ENCODE data around the gene THUMPD1. TPM values are rescaled to one million over a fixed set of nuclear protein-coding genes. Genes with fewer than 3 reads are reported as not detected.
"Not testable (repeated sequence)": the region's sequence is repeated elsewhere in the genome, so short reads cannot be mapped to it uniquely, and the experiment has no call there.

THUMPD1 gene
- total RNA-seq, 2 experiments from 2014 or later = 39.2 to 43.8 TPM

GRCh38 chr16:20764448-20764847, 22.8 kb upstream of the THUMPD1 start:
- not testable (repeated sequence) for H3K9me3 Mint-ChIP-seq (ENCODE audit: insufficient read depth); ATAC-seq; H3K27me3 Mint-ChIP-seq (ENCODE audit: low read depth); H3K4me3 Mint-ChIP-seq; DNase-seq; H3K27ac Mint-ChIP-seq
- Mint-ChIP-seq H3K4me1 (ENCODE audit: low read depth) (peaks cover 23% of the 10 kb centered on the region), H3K36me3 (ENCODE audit: low read depth) (peaks cover 14% of the 10 kb centered on the region)
- POLR2A ChIA-PET = interaction anchor here (0.6 to 3.0 kb wide), 3 partner anchors 23 to 42 kb away, joined by 4 to 19 read pairs (median 11); partner anchors contain the start of genes ERI2, REXO5 and THUMPD1
- CTCF ChIA-PET = interaction anchor here (2.8 to 4.4 kb wide), 2 partner anchors 11 to 24 kb away, joined by 10 to 35 read pairs; no protein-coding TSS in a partner anchor

GRCh38 chr16:20763461-20764232, 22.0 kb upstream of the THUMPD1 start, which contains the start of gene ACSM3:
Gene ACSM3 (plus strand): TSS chr16:20764014. CDS start chr16:20770035, 6,021 bp downstream.
- ATAC-seq = peak; percentile 100
- H3K4me1 Mint-ChIP-seq (ENCODE audit: low read depth) = peaks cover 23% of the 10 kb centered on the region
- ChIA-PET POLR2A (interaction anchor here (2.5 to 3.0 kb wide), 2 partner anchors 23 to 43 kb away, joined by 11 to 19 read pairs; partner anchors contain the start of genes ERI2, REXO5 and THUMPD1), CTCF (interaction anchor here (2.8 to 4.4 kb wide), 2 partner anchors 12 to 23 kb away, joined by 10 to 35 read pairs; no protein-coding TSS in a partner anchor)
- H3K27me3 Mint-ChIP-seq (ENCODE audit: low read depth) = no peaks in the 10 kb centered on the region
- no peaks in the 10 kb centered on the region for H3K9me3 Mint-ChIP-seq (ENCODE audit: insufficient read depth)
- peak; percentile 82 for DNase-seq
- H3K4me3 Mint-ChIP-seq = peak within 1 kb of the TSS; percentile 80
- peak within 1 kb of the TSS; percentile 88 for H3K27ac Mint-ChIP-seq
- H3K36me3 Mint-ChIP-seq (ENCODE audit: low read depth) = peaks cover 14% of the 10 kb centered on the region

GRCh38 chr16:20762404-20763123, 20.9 kb upstream of the THUMPD1 start:
- CTCF ChIA-PET = interaction anchor here (4.4 kb wide), 1 partner anchor 13 kb away, joined by 35 read pairs; no protein-coding TSS in a partner anchor
- POLR2A ChIA-PET = interaction anchor here (3.0 kb wide), 1 partner anchor 22 kb away, joined by 19 read pairs; the partner anchor contains the start of gene THUMPD1
- H3K36me3 Mint-ChIP-seq (ENCODE audit: low read depth) = peaks cover 14% of the 10 kb centered on the region
- no peaks in the 10 kb centered on the region for H3K27me3 Mint-ChIP-seq (ENCODE audit: low read depth)
- H3K9me3 Mint-ChIP-seq (ENCODE audit: insufficient read depth) = no peaks in the 10 kb centered on the region
- peaks cover 23% of the 10 kb centered on the region for H3K4me1 Mint-ChIP-seq (ENCODE audit: low read depth)
- no peak for ATAC-seq
- DNase-seq = no peak
- peak overlapping the region; percentile 88 for H3K27ac Mint-ChIP-seq
- peak overlapping the region; percentile 80 for H3K4me3 Mint-ChIP-seq

GRCh38 chr16:20761175-20761574, 19.6 kb upstream of the THUMPD1 start:
- Mint-ChIP-seq H3K36me3 (ENCODE audit: low read depth) (peaks cover 14% of the 10 kb centered on the region), H3K9me3 (ENCODE audit: insufficient read depth) (no peaks in the 10 kb centered on the region), H3K27ac (peak overlapping the region; percentile 11), H3K4me1 (ENCODE audit: low read depth) (peaks cover 23% of the 10 kb centered on the region), H3K4me3 (no peak overlapping the region), H3K27me3 (ENCODE audit: low read depth) (no peaks in the 10 kb centered on the region)
- CTCF ChIA-PET = no interaction called here
- no peak for DNase-seq
- ATAC-seq = no peak
- POLR2A ChIA-PET = no interaction called here

GRCh38 chr16:20760346-20760745, 18.7 kb upstream of the THUMPD1 start:
- DNase-seq = no peak
- H3K4me3 Mint-ChIP-seq = no peak overlapping the region
- CTCF ChIA-PET = no interaction called here
- no peaks in the 10 kb centered on the region for H3K27me3 Mint-ChIP-seq (ENCODE audit: low read depth)
- no peaks in the 10 kb centered on the region for H3K9me3 Mint-ChIP-seq (ENCODE audit: insufficient read depth)
- no peak overlapping the region for H3K27ac Mint-ChIP-seq
- H3K4me1 Mint-ChIP-seq (ENCODE audit: low read depth) = peaks cover 23% of the 10 kb centered on the region
- POLR2A ChIA-PET = no interaction called here
- ATAC-seq = no peak
- peaks cover 14% of the 10 kb centered on the region for H3K36me3 Mint-ChIP-seq (ENCODE audit: low read depth)

- ATAC-seq; H3K27ac Mint-ChIP-seq; H3K9me3 Mint-ChIP-seq (ENCODE audit: insufficient read depth); H3K4me1 Mint-ChIP-seq (ENCODE audit: low read depth); H3K27me3 Mint-ChIP-seq (ENCODE audit: low read depth); DNase-seq; CTCF ChIA-PET; H3K36me3 Mint-ChIP-seq (ENCODE audit: low read depth); POLR2A ChIA-PET; H3K4me3 Mint-ChIP-seq: not testable (repeated sequence)
Measured at GRCh38 chr16:20755799-20756198, 14.2 kb upstream of the THUMPD1 start.

- peaks cover 10% of the 10 kb centered on the region for H3K27me3 Mint-ChIP-seq (ENCODE audit: low read depth)
- ChIA-PET CTCF (no interaction called here), POLR2A (no interaction called here)
- H3K27ac Mint-ChIP-seq = no peak overlapping the region
- no peaks in the 10 kb centered on the region for H3K4me1 Mint-ChIP-seq (ENCODE audit: low read depth)
- H3K9me3 Mint-ChIP-seq (ENCODE audit: insufficient read depth) = no peaks in the 10 kb centered on the region
- ATAC-seq = no peak
- no peak overlapping the region for H3K4me3 Mint-ChIP-seq
- no peak for DNase-seq
- H3K36me3 Mint-ChIP-seq (ENCODE audit: low read depth) = no peaks in the 10 kb centered on the region
Measured at GRCh38 chr16:20755238-20755637, 13.6 kb upstream of the THUMPD1 start.

GRCh38 chr16:20753727-20754126, 12.1 kb upstream of the THUMPD1 start:
- CTCF ChIA-PET = no interaction called here
- no peak for DNase-seq
- Mint-ChIP-seq H3K36me3 (ENCODE audit: low read depth) (no peaks in the 10 kb centered on the region), H3K9me3 (ENCODE audit: insufficient read depth) (no peaks in the 10 kb centered on the region), H3K4me3 (no peak overlapping the region), H3K27ac (no peak overlapping the region), H3K4me1 (ENCODE audit: low read depth) (no peaks in the 10 kb centered on the region), H3K27me3 (ENCODE audit: low read depth) (peaks cover 12% of the 10 kb centered on the region)
- no peak for ATAC-seq
- POLR2A ChIA-PET = no interaction called here

GRCh38 chr16:20750558-20750957, 8.9 kb upstream of the THUMPD1 start:
- ATAC-seq (no peak), DNase-seq (no peak)
- no peak overlapping the region for H3K4me3 Mint-ChIP-seq
- H3K27ac Mint-ChIP-seq = no peak overlapping the region
- ChIA-PET CTCF (no interaction called here), POLR2A (no interaction called here)
- peaks cover 2% of the 10 kb centered on the region for H3K36me3 Mint-ChIP-seq (ENCODE audit: low read depth)
- H3K27me3 Mint-ChIP-seq (ENCODE audit: low read depth) = peaks cover 12% of the 10 kb centered on the region
- H3K9me3 Mint-ChIP-seq (ENCODE audit: insufficient read depth) = peaks cover 15% of the 10 kb centered on the region
- H3K4me1 Mint-ChIP-seq (ENCODE audit: low read depth) = no peaks in the 10 kb centered on the region

GRCh38 chr16:20749474-20749873, 7.9 kb upstream of the THUMPD1 start:
- Mint-ChIP-seq H3K36me3 (ENCODE audit: low read depth) (peaks cover 2% of the 10 kb centered on the region), H3K4me1 (ENCODE audit: low read depth) (no peaks in the 10 kb centered on the region), H3K27ac (no peak overlapping the region), H3K4me3 (no peak overlapping the region), H3K27me3 (ENCODE audit: low read depth) (peaks cover 9% of the 10 kb centered on the region), H3K9me3 (ENCODE audit: insufficient read depth) (peaks cover 15% of the 10 kb centered on the region)
- ATAC-seq (no peak), DNase-seq (no peak)
- ChIA-PET POLR2A (no interaction called here), CTCF (no interaction called here)

- CTCF ChIA-PET = no interaction called here
- peaks cover 2% of the 10 kb centered on the region for H3K36me3 Mint-ChIP-seq (ENCODE audit: low read depth)
- no peak overlapping the region for H3K27ac Mint-ChIP-seq
- ATAC-seq = no peak
- H3K27me3 Mint-ChIP-seq (ENCODE audit: low read depth) = peaks cover 4% of the 10 kb centered on the region
- no peak for DNase-seq
- no peak overlapping the region for H3K4me3 Mint-ChIP-seq
- peaks cover 15% of the 10 kb centered on the region for H3K9me3 Mint-ChIP-seq (ENCODE audit: insufficient read depth)
- peaks cover under 1% of the 10 kb centered on the region for H3K4me1 Mint-ChIP-seq (ENCODE audit: low read depth)
- POLR2A ChIA-PET = no interaction called here
Measured at GRCh38 chr16:20747030-20747816, 5.6 kb upstream of the THUMPD1 start.
